WTC11 (cell line): Measurements from ENCODE around the gene ZNF22.

Source experiments
- ESRRA ChIP-seq: sonication (generic); formaldehyde crosslinking; IDR thresholded peaks from 2 replicates; pipeline ENCODE4 v1.8.1; 2022; ENCODE audit warnings: mild to moderate bottlenecking, missing genetic modification reagents, borderline replicate concordance
- NR2C2 ChIP-seq: sonication (generic); formaldehyde crosslinking; IDR thresholded peaks from 2 replicates; pipeline ENCODE4 v1.8.0; 2022; ENCODE audit warnings: mild to moderate bottlenecking, missing genetic modification reagents
- TF ChIP-seq, protein P1 (sequence below): fragments of 200-600 bp; IDR thresholded peaks from 2 replicates; pipeline ENCODE4 v1.8.0; 2022; ENCODE audit warnings: antibody characterized with exemption

DNA sequence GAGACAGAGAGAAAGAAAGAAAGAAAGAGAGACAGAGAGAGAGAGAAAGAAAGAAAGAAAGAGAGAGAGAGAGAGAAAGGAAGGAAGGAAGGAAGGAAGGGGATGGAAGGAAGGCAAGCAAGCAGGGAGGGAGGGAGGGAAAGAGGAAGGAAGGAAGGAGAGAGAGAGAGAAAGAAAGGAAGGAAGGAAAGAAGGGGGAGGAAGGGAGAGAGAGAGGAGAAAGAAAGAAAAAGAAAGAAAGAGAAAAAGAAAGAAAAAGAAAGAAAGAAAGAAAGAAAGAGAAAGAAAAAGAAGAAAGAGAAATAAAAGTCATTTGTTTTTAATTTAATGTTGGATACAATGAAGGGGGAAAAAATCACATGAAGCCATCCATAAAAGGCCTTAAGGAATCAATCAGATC lies 45.8 kb upstream of the ZNF22 start:
- TF ChIP-seq NR2C2 (no peak), ESRRA (CRISPR knock-in tag) (no peak)
- TF ChIP-seq, protein P1, sequence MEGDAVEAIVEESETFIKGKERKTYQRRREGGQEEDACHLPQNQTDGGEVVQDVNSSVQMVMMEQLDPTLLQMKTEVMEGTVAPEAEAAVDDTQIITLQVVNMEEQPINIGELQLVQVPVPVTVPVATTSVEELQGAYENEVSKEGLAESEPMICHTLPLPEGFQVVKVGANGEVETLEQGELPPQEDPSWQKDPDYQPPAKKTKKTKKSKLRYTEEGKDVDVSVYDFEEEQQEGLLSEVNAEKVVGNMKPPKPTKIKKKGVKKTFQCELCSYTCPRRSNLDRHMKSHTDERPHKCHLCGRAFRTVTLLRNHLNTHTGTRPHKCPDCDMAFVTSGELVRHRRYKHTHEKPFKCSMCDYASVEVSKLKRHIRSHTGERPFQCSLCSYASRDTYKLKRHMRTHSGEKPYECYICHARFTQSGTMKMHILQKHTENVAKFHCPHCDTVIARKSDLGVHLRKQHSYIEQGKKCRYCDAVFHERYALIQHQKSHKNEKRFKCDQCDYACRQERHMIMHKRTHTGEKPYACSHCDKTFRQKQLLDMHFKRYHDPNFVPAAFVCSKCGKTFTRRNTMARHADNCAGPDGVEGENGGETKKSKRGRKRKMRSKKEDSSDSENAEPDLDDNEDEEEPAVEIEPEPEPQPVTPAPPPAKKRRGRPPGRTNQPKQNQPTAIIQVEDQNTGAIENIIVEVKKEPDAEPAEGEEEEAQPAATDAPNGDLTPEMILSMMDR: no peak
